T-helper 1 cell (primary cell): ENCODE measurements around the gene PATE1.
"Not testable (repeated sequence)": the region's sequence is repeated elsewhere in the genome, so short reads cannot be mapped to it uniquely, and the experiment has no call there.

Experiments used
- DNase-seq, 5 donors: peaks; one replicate each; pipeline ENCODE4 v3.0.0-alpha.2; 2012 to 2020
- total RNA-seq, 4 donors: gene quantifications; one replicate each; lab custom pipeline; 2026; lab: John Stamatoyannopoulos, UW

The PATE1 gene
- total RNA-seq: 0 reads per million in 4 donors

- DNase-seq: no peak
Measured at GRCh38 chr11:125745979-125746378, at the start of gene PATE1. Gene PATE1, plus strand, starts transcription at chr11:125746279. Its CDS starts 26 bp downstream, at chr11:125746305.

- DNase-seq: no peak
Measured at GRCh38 chr11:125701018-125701610, 45.0 kb upstream of the PATE1 start.

- no peak for DNase-seq
Measured at GRCh38 chr11:125701858-125702621, 44.0 kb upstream of the PATE1 start.

- not testable (repeated sequence) for DNase-seq
Measured at GRCh38 chr11:125704686-125705085, 41.4 kb upstream of the PATE1 start.

- DNase-seq: no peak
Measured at GRCh38 chr11:125720781-125721180, 25.3 kb upstream of the PATE1 start.

GRCh38 chr11:125724125-125724524 is 22.0 kb upstream of the PATE1 start:
- no peak for DNase-seq

- no peak for DNase-seq
Measured at GRCh38 chr11:125728969-125729368, 17.1 kb upstream of the PATE1 start.

GRCh38 chr11:125740617-125741016 is 5.5 kb upstream of the PATE1 start:
- no peak for DNase-seq

- no peak for DNase-seq
Measured at GRCh38 chr11:125743681-125744080, 2.4 kb upstream of the PATE1 start.

GRCh38 chr11:125750629-125751028 is 4.5 kb downstream of the PATE1 start:
- DNase-seq: no peak

GRCh38 chr11:125756050-125756449 is 10.0 kb downstream of the PATE1 start:
- DNase-seq: no peak

GRCh38 chr11:125762445-125762844 is 16.4 kb downstream of the PATE1 start:
- no peak for DNase-seq

GRCh38 chr11:125763483-125763882 is 17.4 kb downstream of the PATE1 start:
- DNase-seq: no peak

GRCh38 chr11:125766251-125766650 is 20.2 kb downstream of the PATE1 start:
- DNase-seq: no peak

GRCh38 chr11:125768336-125769046 is 22.4 kb downstream of the PATE1 start:
- DNase-seq: no peak

GRCh38 chr11:125770583-125770982 is 24.5 kb downstream of the PATE1 start:
- no peak for DNase-seq

GRCh38 chr11:125772834-125773505 is 26.9 kb downstream of the PATE1 start:
- no peak for DNase-seq

GRCh38 chr11:125773516-125773915 is 27.4 kb downstream of the PATE1 start:
- DNase-seq: no peak

- DNase-seq: no peak
Measured at GRCh38 chr11:125777309-125777708, 31.2 kb downstream of the PATE1 start.

GRCh38 chr11:125778728-125779127 is 32.6 kb downstream of the PATE1 start, which contains the start of gene PATE2:
Gene PATE2, minus strand, starts transcription at chr11:125778828. Its CDS starts 55 bp downstream, at chr11:125778773.
- no peak for DNase-seq

- DNase-seq: no peak
Measured at GRCh38 chr11:125784678-125785077, 38.6 kb downstream of the PATE1 start.

GRCh38 chr11:125787827-125788226 is 41.7 kb downstream of the PATE1 start, which contains the start of gene PATE3:
Gene PATE3, plus strand, starts transcription at chr11:125788127. Its CDS starts 25 bp downstream, at chr11:125788152.
- no peak for DNase-seq

- DNase-seq: no peak
Measured at GRCh38 chr11:125790825-125791224, 44.7 kb downstream of the PATE1 start.
